Activated CD8-positive, alpha-beta memory T cell treated with anti-CD3 and anti-CD28 coated beads, Interleukin-2, amount 50 U/mL, for 4 hours (primary cell): Measurements from ENCODE around the gene SEMA4D.
"Not testable (repeated sequence)": the region's sequence is repeated elsewhere in the genome, so short reads cannot be mapped to it uniquely, and the experiment has no call there.

Experiments
- DNase-seq: peaks from one replicate; pipeline ENCODE4 v3.0.0-alpha.2; 2020

The SEMA4D gene

DNA sequence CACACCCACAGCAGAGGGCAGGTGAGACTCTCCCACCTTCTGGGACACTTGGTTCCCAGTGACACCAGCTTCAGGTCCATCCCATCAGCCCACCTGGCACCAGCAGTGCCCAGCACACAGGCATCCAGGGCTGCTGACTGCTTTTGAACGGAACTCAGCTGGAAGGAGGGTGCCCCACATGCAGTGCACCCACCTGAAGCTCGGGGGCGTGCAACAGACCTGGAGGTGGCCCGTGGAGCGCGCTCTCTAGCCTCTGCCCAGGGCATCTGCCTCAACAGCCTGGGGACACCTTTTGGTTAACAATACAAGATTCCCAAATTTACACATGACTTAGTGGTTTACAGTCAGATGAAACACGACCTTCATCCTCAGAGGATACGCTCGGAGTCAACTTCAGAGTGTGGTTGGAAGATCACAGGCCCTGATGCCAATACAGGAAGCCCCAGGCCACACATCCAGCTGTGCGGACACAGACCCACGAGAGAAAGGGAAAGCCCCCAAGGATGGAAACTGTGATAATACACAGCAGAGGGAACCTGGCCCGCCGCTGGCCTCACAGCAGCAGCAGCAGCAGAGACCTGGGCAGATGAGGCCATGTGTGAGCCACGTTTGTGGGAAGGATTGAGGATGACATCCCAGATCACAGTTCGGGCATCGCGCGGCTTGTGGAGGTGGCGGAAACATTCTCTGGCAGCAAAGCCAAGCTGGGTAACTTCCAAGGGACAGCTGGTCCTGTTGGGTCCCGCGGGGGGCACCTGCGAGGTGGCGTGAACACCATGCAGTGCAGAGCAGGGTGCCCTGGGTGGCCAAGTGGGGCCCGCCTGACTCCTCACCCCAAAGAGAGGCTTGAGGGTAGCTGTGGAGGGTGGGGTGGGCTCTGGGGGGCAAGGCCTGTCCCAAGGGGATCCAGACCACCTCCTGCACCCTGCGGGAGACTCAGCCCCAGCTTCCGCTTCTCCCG, 115.6 kb downstream of the SEMA4D start:
- no peak for DNase-seq

DNA sequence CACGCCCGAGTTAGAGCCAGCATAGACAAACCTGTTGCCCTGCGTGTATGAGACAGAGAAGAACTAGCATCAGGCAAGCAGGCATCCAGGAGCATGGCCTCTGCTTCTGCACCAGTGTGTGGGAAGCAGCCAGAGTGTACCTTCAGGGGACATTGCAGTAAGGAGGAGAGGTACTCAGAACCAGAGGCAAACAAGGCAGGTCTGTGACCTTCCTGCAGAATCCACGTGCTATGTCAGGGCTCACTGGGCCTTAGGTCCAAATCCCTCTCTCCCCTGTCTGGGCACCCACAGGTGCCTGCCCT, 116.7 kb downstream of the SEMA4D start:
- DNase-seq = no peak

DNA sequence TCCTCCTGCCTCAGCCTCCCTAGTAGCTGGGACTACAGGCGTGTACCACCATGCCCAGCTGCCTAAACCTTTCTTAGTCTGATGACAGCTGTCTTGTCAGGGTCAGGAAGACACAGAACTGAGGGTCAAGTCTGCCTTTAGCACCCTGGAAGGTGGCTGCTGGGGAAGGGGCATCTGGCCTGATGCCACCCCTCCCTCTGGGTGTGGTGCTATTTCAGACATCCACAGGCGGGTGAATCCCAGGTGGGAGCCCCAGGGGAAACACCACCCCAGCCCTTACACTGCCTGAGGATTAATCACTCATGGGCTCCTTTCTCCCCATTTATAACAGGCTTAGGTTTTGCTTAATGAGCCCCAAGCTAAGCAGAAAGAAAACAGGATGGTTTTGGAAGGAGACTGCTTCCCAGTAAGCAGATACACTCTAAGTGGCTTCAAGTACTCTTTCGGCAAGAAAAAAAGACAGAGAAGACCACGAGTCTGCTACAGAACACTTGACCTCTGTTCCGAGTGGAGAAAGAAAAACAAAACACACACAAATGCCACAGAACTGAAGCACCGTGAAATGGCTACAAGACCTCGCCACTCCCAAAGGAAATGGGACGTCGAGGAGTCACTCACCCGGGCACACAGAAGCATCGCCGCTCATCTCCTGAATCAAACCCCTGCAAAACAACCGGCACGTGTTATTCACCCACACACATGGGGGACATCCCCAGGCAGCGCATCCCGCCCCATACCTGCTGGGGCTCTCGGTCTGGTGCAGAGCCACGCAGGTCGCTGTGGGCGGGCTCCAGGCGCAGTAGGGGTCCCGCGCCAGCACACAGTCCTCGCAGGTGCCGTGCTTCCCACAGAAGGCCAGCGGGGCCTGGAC, 117.2 kb downstream of the SEMA4D start:
- no peak for DNase-seq

DNA sequence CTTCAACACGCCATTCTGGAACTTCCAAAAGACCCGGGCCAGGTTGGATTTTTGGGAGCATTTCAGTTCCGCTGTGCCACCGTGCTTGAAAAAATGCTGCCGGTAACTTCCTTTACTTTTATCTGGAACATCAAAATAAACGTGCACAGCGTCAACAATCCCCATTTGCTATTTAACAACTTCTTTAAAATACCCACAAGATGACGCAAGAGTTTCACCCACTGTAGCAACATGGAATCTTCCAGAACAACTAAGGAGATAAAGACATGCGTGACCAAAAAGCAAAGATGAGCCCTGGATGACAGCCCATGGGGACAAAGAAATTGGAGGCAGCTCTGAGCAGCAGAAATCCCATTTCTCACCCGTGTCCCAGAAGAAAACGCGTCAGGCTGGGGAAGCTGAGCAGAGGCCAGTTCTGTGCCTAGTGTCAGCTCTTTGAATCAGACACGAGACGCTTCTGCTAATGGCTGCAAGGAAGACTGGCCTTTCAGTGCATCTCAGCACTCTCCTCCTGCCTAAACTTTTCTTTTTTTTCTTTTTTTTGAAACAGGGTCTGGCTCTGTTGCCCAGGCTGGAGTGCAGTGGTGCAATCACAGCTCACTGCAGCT, 118.3 kb downstream of the SEMA4D start:
- no peak for DNase-seq

DNA sequence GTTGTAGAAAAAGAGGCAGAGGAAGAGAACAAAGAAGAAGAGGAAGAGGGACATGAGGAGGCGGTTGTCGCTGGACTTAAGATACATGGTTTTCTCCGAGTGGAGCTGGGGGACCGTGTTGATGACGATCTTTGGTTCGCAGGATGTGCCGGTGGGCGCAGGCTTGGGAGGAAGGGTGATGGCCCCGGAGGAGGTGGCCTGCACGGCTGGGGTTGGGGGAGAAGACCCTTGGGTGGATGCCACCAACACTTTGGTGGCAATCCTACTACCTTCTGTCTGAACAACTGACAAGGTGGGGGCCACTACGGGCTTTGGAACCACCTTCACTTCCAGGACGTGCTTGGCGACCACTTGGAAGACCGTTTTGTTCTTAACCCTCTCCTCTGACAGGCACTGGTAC, 118.9 kb downstream of the SEMA4D start:
- DNase-seq = no peak

DNA sequence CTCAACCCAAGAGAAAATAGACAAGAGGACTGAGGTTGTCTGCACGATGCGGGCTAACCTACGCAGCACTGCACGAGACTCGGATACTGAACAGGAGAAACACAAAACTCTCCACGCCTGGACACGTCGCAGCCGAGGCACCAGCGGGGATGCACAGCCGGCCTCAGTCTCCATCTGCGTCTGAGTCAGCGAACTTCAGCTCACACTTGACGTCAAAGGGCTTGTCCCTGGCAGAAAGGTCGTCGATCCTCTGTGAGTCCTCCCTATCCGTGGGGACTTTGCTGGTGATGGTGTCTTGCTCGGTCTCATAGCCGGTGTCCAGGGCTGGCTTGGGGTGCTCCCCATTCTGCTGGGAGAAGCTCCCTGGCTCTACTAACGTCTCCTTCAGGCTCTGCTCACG, 119.4 kb downstream of the SEMA4D start:
- no peak for DNase-seq

DNA sequence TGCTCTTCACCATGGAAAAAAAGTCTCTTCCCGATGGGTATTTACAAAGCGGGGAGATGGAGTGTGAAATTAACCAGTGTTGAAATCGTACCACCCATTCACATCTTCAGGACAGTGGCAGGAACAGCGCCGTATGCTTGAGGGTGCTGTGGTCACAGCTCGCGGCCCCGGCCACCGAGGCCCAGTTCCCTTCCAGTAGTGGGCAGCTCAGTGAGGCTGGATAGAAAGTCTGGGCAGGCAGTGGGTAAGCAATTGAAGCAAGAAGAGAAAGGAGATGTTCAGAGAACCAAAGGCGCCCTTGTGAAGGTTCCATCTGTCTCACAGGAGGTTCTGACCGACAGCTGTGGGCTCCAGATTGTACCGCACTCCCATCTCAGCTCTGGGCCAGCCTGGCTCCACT, 120.5 kb downstream of the SEMA4D start:
- no peak for DNase-seq

DNA sequence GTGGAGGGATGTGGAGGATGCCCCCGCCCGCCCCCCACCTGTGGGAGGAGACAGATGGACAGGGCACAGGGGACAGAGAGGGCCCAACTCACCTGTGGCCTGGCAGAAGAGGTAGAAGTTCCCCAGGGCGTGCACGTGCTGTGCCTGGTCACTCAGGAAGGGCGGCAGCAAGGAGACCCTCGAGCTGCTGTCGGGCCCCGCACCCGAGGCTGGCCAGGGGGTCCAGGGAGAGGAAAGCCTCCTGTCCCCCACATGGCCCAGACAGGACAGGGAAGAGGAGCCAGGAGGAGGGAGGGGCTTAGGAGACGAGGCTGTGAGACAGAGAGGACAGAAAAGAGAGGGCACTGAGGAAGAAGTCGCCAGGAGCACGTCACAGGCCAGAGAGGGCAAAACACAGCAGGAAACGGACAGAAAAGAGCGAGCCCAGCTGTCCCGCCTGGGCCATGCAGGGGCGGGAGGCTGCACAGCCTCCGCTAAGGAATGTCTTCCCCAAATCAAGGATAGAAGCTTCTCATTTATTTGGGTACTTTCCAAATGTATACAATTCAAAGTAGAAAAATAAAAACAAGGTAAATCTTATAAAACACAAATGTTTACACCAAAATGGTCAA, 121.1 kb downstream of the SEMA4D start:
- no peak for DNase-seq

DNA sequence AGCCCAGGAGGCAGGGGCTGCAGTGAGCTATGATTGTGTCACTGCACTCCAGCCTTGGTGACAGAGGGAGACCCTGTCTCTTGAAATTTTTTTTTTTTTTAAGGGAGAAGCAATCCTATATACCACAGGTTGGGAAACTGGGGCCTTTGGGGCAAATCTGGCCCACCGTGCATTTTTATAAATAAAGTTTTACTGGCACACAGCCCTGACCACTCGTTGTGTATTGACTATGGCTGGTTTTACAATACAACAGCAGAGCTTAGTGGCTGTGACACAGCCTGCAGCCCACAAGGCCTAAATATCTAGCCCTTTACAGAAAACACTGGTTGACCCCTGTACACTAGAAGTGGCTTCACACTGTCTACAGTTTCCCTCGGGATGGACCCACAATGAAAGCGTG, 121.6 kb downstream of the SEMA4D start:
- DNase-seq = no peak

DNA sequence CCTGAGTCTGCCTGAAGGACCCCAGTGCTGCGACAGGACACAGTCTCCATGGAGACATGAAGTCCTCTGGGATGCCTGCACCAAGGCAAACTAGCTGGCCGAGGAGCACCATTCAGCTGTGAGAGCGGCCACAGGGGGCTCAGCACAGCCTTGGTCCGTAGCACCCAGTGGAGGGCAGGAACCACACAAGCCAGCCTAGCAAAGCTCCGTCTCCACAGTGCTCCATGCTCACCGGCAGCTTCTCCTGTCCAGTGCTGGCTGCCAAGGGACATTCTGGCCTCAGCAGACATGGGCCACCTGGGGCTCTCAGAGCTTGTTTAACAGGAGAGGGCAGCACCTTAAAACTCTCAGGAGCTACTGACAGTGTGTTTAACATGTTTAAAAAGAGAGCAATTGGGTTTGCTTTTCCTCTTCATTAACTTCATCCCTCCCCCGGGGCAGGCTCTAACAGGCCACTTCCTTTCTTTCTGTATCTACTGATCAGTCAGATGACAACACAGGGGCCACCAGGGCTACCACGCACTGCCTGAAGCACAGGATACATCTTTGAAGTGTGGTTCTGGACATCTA, 122.6 kb downstream of the SEMA4D start:
- no peak for DNase-seq

DNA sequence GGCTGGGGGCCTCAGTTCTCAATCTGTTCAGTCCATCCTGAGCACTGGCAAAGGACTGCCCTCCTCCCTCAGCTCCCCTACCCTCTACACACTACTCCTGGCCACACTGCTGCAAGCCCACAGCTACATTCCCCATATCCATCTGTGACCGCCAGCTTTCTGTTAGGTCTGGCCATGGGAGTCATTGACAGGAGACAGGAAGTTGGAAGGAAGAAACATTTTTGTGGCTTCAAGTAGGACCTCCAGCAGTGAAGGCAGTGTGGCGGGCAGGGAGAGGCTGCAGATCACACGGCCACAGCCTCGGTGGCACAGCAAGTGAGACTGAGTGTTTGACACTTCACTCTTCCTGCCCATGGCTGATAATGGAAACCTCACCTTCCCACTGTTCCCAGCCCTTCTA, 123.7 kb downstream of the SEMA4D start:
- no peak for DNase-seq

DNA sequence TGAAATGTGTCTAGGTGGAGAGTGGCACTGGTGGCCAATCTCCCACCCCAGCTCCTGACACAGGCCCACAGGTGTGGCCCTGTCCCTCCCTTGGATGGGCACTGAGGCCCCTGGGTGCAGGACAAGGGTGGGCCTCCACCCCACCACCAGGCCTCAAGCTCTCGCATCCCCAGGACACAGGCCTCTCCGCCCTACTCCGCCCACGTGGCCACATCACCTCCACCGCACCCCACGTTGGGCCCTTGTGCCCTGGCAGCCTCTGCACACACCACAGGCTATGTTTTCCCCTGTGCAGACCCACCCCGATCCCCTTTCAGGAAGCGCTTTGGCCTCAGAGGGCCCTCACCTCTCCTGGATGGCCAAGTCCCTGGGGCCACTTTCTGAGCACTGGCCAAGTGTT, 124.9 kb downstream of the SEMA4D start:
- DNase-seq = no peak

DNA sequence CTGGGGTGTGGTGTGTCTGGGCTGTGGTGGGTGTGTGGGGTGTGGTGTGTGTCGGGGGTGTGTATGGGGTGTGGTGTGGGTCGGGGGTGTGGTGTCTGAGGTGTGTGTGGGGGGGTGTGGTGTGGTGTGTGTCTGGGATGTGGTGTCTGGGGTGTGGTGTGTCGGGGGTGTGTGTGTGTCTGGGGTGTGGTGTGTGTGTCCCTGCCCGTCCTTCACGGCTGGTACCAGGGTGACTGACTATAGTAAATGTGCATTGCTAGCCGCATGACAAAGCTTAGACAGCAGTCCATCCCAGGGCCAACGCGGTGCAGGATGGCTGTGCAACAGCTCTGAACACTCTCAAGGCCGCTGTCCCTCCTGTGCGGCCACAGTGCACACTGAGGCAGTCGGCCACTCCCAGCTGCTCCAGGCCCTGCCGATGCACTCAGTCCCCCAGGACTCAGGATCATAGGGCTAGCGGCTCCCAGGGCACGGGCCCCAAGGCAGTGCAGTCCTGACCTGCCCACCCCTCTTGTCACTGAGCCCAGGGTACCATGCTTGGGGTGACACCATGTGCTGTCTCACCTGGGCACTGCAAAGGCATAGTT, 125.6 kb downstream of the SEMA4D start:
- peak; percentile 39 for DNase-seq

DNA sequence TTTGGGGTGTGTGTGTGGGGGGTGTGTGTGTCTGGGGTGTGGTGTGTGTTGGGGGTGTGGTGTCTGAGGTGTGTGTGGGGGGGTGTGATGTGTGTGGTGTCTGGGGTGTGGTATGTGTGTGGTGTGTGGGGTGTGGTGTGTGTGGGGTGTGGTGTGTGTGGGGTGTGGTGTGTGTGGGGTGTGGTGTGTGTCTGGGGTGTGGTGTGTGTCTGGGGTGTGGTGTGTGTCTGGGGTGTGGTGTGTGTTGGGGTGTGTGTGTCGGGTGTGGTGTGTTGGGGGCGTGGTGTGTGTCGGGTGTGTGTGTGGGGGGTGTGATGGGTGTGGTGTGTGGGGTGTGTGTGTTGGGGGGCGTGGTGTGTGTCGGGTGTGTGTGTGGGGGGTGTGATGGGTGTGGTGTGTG, 126.1 kb downstream of the SEMA4D start:
- DNase-seq = not testable (repeated sequence)

DNA sequence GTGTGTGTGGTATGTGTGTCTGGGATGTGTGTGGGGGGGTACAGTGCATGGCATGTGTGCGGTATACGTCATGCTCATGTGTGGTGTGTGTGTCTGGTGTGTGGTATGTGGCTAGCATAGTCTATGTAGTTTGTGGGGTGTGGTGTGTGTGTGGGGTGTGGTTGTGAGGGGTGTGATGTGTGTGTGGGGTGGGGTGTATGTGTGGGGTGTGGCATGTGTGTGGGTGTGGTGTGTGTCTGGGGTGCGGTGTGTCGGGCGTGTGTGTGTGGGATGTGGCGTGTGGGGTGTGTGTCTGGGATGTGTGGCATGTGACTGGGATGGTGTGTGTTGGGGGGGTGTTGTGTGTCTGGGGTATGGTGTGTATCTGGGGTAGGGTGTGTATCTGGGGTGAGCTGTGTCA, 127.3 kb downstream of the SEMA4D start:
- DNase-seq = no peak

DNA sequence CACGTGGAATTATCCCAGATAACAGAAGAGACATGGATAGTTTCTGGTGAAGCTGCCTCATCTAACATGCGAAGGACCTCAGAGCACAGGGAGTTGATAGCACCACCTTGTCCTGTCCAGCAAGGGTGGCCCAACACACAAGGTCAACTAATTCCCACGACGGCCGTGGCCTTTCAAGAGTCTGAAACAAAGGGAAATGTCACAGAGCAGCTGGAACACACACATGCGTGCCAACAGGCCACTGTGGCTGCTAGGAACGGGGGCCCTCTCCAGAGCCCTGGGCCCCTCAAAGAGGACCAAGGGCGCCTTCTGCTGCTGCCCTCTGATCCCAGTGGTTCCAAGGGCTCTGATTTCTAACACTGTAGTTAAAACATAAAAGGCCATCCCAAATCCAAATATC, 128.9 kb downstream of the SEMA4D start:
- DNase-seq = no peak

DNA sequence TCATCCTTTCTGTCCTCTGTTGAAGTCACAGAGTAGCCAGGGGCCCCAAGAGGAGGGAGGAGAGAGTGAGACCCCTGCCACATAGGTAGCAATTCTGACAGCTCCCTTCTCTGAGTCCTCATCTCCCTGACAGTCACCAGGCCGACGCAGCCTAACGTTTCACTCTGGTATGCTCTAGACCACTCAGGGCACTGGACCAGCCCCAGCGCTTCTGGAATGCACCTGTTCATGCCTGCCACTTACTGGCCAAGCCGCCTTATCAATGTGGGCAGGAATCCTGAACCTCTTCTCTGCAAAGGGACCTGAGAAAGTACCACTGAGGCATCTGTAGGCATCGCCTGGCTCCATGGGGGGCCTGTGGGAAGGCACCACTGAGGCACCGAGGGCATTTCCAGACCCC, 129.4 kb downstream of the SEMA4D start:
- no peak for DNase-seq

DNA sequence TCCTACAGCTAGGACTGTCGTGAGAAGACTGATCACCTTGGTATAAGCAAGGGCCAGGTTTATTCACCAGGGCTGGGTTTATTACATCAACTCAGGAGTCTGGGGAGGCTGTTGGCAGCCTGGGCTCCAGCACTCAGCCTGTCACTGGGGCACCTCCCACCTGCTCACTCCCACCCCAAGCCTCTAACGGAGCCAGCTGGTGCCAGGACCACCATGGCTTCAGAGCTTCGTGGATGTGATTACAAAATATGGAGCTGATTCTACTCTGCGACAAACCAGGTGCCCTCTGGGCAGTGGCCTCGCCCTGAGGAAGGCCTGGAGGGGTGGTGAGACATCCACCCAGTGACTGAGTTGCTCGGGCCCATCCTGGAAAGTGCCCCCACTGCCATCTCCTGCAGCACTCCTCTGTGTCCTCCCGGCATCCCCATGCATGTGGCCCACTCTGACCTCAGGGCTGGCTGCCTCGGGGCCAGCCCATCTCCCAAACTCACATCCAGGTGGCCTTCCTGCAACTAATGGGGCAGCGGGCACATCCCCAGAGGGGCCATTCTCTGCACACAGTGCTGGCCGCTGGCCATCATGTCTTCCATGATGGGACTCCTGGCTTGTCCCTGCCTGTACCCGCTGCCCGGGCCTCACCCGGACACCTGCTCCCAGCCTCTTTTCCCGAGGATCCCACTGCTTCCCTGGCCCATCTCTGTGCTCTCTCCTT, 130.0 kb downstream of the SEMA4D start:
- DNase-seq = no peak

DNA sequence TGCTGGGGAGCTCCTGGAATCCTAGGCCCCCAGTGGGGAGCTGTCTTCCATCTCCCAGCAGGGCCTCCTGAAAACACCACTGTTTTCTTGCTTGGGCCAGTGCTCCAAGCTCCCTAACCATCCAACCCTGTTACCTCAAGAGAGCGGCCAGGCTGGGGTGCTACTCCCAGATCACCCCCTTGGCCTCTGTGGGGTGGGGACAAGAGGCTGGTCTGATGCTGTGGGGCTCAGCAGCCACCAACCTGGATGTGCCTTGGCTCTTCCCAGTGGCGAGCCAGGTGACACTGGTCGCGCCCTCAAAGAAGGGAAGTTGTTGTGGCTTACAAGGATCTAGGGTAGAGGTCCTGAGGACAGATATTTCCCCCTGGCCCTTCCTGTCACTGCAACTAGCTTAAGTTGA, 130.6 kb downstream of the SEMA4D start:
- DNase-seq = no peak

DNA sequence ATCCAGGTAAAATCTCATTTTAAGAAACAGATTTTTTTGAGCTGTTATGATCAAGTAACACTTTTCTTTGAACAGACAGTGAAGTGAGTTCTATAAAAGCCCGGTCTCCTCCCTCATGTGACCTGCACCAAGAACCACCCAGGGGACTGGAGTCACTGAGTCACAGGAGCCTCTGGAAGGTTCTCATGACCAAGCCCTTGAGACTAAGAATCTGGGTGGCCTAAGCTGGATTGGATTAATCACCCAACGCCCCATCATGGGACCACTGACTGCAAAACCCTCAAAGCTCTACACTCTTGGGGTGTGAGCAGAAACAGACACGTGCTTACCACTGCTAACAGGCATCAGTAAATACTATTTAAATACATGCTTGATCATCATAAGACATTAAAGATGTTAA, 131.2 kb downstream of the SEMA4D start:
- no peak for DNase-seq

DNA sequence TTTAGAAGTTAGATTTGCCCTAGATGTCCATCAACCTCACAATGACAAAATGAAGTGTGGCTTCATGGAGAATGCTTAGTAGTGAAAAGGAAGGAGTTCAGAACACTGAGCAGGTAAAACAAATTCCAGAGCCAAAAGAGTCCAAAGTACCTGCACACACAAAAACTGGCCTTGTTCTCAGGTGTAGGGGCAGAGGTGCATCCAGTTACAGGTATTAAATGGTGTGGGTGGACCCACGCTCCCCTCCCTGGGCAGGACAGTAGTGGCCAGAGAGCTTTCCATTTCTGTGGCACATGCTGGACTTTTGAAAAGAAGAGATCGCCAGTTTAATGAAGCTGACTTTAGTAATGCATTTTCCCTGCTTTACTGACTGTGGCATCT, 132.4 kb downstream of the SEMA4D start:
- no peak for DNase-seq
